Forelimb muscle (tissue), 1 donor: ENCODE measurements around the gene EFNA2. TPM values are rescaled to one million over a fixed set of nuclear protein-coding genes. Genes with fewer than 3 reads are reported as not detected.

Experiments
- DNase-seq: peaks from one replicate; pipeline ENCODE4 v3.0.0-alpha.2; 2013; ENCODE audit warnings: low read depth
- polyA plus RNA-seq: library from polyadenylated mRNA; unstranded; fragments of 120-200 nt; gene quantifications from one replicate; pipeline ENCODE4 v1.2.1, GENCODE V29; 2013; ENCODE audit not compliant: insufficient read length

Gene EFNA2
- polyA plus RNA-seq, 1 donor, result 1.1 TPM

- peak; percentile 95 for DNase-seq
These were observed 36.2 kb upstream of the EFNA2 start for GRCh38 chr19:1249298-1249989.

- DNase-seq, result no peak
These were observed 35.7 kb upstream of the EFNA2 start for GRCh38 chr19:1249990-1250436.

- no peak for DNase-seq
These were observed 35.0 kb upstream of the EFNA2 start for GRCh38 chr19:1250437-1251260.

GRCh38 chr19:1251330-1252220, 34.1 kb upstream of the EFNA2 start:
- DNase-seq, result no peak

- DNase-seq, result no peak
These were observed 33.4 kb upstream of the EFNA2 start for GRCh38 chr19:1252221-1252820.

- no peak for DNase-seq
These were observed 32.7 kb upstream of the EFNA2 start for GRCh38 chr19:1252821-1253513.

GRCh38 chr19:1253514-1254080, 32.1 kb upstream of the EFNA2 start:
- DNase-seq, result no peak

- no peak for DNase-seq
These were observed 31.6 kb upstream of the EFNA2 start for GRCh38 chr19:1254081-1254527.

GRCh38 chr19:1254530-1255185, 31.0 kb upstream of the EFNA2 start:
- no peak for DNase-seq

- DNase-seq, result no peak
These were observed 30.2 kb upstream of the EFNA2 start for GRCh38 chr19:1255186-1256161.

- no peak for DNase-seq
These were observed 28.8 kb upstream of the EFNA2 start for GRCh38 chr19:1256646-1257474.

- no peak for DNase-seq
These were observed 28.1 kb upstream of the EFNA2 start for GRCh38 chr19:1257475-1258162.

- DNase-seq, result no peak
These were observed 27.5 kb upstream of the EFNA2 start for GRCh38 chr19:1258163-1258492.

- no peak for DNase-seq
These were observed 26.9 kb upstream of the EFNA2 start for GRCh38 chr19:1258707-1259205.

- DNase-seq, result no peak
These were observed 26.3 kb upstream of the EFNA2 start for GRCh38 chr19:1259206-1259875.

GRCh38 chr19:1259876-1260748, 25.6 kb upstream of the EFNA2 start:
- DNase-seq, result no peak
